ENCODE measurements around the gene GARNL3.

GARNL3 gene

DNA sequence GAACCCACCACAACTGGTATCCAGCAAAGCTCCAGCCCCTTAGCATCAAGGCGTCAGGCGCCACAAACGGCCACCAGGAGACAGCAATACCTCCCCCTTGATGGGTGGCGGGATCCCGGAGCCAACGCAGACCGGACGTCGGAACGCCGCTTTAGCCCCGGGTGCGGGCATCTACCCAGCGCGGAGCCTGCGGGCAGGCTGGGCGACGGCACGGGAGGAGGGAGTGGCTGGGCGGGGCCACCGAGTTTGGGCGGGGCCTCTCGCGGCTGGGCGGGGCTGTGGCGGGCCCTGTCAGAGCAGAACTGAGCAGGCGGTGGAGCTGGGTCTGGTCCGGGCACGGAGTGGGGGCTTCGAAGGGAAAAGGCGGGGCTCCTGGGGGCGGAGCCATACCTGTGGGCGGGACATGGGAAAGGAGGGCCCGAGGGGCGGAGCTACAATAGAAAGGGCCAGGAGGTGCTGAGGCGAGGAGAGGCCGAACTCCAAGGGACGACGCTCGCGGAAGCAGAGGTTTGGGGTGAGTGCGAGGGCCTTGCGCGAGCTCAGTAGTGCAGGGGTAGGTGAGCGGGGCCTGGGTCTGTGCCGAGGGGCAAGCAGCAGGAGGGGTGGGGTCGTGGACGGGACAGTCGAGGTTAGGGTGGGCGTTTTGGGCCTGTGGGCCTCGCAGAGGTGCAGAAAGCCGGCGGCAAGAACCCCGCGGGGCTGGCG, 40.2 kb upstream of the GARNL3 start (continued):
- TF ChIP-seq, protein P1, sequence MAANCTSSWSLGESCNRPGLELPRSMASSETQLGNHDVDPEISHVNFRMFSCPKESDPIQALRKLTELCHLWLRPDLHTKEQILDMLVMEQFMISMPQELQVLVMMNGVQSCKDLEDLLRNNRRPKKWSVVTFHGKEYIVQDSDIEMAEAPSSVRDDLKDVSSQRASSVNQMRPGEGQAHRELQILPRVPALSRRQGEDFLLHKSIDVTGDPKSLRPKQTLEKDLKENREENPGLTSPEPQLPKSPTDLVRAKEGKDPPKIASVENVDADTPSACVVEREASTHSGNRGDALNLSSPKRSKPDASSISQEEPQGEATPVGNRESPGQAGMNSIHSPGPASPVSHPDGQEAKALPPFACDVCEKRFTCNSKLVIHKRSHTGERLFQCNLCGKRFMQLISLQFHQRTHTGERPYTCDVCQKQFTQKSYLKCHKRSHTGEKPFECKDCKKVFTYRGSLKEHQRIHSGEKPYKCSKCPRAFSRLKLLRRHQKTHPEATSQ (tag by site-specific recombination; IDR thresholded peaks at IDR 0.05), result no peak
- TF ChIP-seq ZNF555 (tag by site-specific recombination; conservative IDR thresholded peaks at IDR 0.05) (no peak), ZXDB (tag by site-specific recombination; IDR thresholded peaks at IDR 0.05) (peak; percentile 90)

DNA sequence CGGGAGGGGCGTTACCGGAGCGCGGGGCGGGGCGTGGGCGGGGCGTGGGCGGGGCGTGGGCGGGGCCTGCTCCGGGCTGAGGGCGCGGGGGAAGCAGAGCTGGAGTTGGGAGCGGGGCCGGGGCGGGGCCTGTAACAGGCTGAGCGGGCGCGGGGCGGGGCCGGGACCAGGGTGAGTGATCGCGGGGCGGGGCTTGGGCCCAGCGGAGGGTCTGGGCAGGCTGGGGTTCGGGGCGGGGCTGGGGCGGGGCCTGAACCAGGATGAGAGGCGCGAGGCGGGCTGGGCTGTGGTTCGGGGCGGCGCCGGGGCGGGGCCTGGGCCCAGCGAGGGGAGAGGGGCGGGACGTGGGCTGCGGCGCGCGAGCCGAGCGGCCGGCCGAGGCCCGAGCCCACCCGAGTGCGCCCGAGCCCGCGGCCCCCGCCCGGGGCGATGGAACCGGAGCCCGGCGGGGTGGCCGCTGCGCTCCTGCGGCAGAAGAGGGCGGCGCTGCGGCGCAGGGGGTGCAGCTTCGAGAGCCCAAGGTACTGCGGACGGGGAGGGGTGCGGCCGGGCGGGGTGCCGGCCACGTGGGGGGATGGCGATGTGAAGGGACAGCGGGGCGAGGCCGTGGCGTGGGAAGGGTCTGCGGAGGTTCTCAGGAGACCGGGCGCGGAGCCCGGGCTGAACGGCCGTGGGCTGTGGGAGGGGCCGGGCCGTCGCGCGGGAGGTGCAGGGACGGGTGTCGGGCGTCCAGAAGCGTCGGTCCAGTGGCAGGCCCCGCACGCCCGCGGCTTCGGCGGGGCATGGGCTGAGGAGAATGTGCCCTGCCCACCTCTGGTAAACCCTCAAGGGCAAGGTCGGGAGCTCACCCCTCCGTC, 39.5 kb upstream of the GARNL3 start:
- Histone ChIP-seq H3K4me3 (ENCODE audit: low read depth, low read length) (peak overlapping the region; percentile 64), H3K27ac (ENCODE audit: extremely low read depth, low read depth, low read length) (peak overlapping the region; percentile 59; the same call in 1 of the 2 replicates), H3K9me3 (ENCODE audit: control insufficient read depth, insufficient read depth, low read depth, low read length) (no peaks in the 10 kb centered on the region), H3K36me3 (ENCODE audit: control insufficient read depth in 2 of 2, insufficient read depth in 1 of 2, low read length in 2 of 2) (no peaks in the 10 kb centered on the region), H3K4me1 (ENCODE audit: control insufficient read depth, insufficient read depth, low read length) (no peaks in the 10 kb centered on the region)
- ChIA-PET CTCF (interaction anchor here (0.5 to 2.5 kb wide), 10 partner anchors 9 to 218 kb away, joined by 3 to 16 read pairs (median 4); no protein-coding TSS in a partner anchor), POLR2A (interaction anchor here (0.6 to 2.8 kb wide), 27 partner anchors 10 to 898 kb away, joined by 3 to 35 read pairs (median 4); partner anchors contain the start of genes LRSAM1, RPL12, SLC2A8 and TOR2A)
- TF ChIP-seq, protein P2, sequence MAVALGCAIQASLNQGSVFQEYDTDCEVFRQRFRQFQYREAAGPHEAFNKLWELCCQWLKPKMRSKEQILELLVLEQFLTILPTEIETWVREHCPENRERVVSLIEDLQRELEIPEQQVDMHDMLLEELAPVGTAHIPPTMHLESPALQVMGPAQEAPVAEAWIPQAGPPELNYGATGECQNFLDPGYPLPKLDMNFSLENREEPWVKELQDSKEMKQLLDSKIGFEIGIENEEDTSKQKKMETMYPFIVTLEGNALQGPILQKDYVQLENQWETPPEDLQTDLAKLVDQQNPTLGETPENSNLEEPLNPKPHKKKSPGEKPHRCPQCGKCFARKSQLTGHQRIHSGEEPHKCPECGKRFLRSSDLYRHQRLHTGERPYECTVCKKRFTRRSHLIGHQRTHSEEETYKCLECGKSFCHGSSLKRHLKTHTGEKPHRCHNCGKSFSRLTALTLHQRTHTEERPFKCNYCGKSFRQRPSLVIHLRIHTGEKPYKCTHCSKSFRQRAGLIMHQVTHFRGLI (tag by site-specific recombination; IDR thresholded peaks at IDR 0.05), result 0 out of 2 replicates have a peak, but pooled peaks have one; percentile 17
- TF ChIP-seq ZBTB48 (tag by site-specific recombination; IDR thresholded peaks at IDR 0.05), result 0 out of 2 replicates have a peak, but pooled peaks have one; percentile 20
- TF ChIP-seq ZNF324 (tag by site-specific recombination; IDR thresholded peaks at IDR 0.05), result no peak
- TF ChIP-seq ZSCAN30 (tag by site-specific recombination; IDR thresholded peaks at IDR 0.05), result peak; percentile 41; the same call in 1 of the 2 replicates
- TF ChIP-seq ZNF433 (tag by site-specific recombination; IDR thresholded peaks at IDR 0.05; ENCODE audit: low read depth), result no peak
- no peak for TF ChIP-seq TCF7L2 (IDR thresholded peaks at IDR 0.05; ENCODE audit: borderline replicate concordance, low read depth, low read length)
- TF ChIP-seq SALL2 (tag by site-specific recombination; IDR thresholded peaks at IDR 0.05; ENCODE audit: borderline replicate concordance), result no peak
- peak; percentile 69 for TF ChIP-seq GLIS2 (tag by site-specific recombination; IDR thresholded peaks at IDR 0.05)
- TF ChIP-seq SP3 (tag by site-specific recombination; IDR thresholded peaks at IDR 0.05), result 0 out of 2 replicates have a peak, but pooled peaks have one; percentile 24
- TF ChIP-seq ZNF76 (tag by site-specific recombination; IDR thresholded peaks at IDR 0.05; ENCODE audit: borderline replicate concordance, low read depth), result peak; percentile 56; the same call in 1 of the 2 replicates
- TF ChIP-seq ZFHX2 (tag by site-specific recombination; conservative IDR thresholded peaks at IDR 0.05), result peak; percentile 86
- no peak for TF ChIP-seq ZEB2 (tag by site-specific recombination; IDR thresholded peaks at IDR 0.05)
- TF ChIP-seq ZNF394 (tag by site-specific recombination; IDR thresholded peaks at IDR 0.05; ENCODE audit: borderline replicate concordance), result no peak
- no peak for TF ChIP-seq ZNF558 (tag by site-specific recombination; IDR thresholded peaks at IDR 0.05)
- 0 out of 2 replicates have a peak, but pooled peaks have one; percentile 18 for TF ChIP-seq YY1 (tag by site-specific recombination; IDR thresholded peaks at IDR 0.05)
- TF ChIP-seq ZNF654 (tag by site-specific recombination; IDR thresholded peaks at IDR 0.05; ENCODE audit: low read depth), result no peak
- no peak for TF ChIP-seq RBAK (tag by site-specific recombination; IDR thresholded peaks at IDR 0.05)
- TF ChIP-seq, protein P3, sequence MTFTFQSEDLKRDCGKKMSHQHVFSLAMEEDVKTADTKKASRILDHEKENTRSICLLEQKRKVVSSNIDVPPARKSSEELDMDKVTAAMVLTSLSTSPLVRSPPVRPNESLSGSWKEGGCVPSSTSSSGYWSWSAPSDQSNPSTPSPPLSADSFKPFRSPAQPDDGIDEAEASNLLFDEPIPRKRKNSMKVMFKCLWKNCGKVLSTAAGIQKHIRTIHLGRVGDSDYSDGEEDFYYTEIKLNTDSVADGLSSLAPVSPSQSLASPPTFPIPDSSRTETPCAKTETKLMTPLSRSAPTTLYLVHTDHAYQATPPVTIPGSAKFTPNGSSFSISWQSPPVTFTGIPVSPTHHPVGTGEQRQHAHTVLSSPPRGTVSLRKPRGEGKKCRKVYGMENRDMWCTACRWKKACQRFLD (tag by site-specific recombination; IDR thresholded peaks at IDR 0.05), result no peak
- TF ChIP-seq KLF16 (tag by site-specific recombination; IDR thresholded peaks at IDR 0.05), result peak; percentile 68
- peak; percentile 73; the same call in 1 of the 2 replicates for TF ChIP-seq KLF8 (tag by site-specific recombination; IDR thresholded peaks at IDR 0.05)
- TF ChIP-seq ZBTB8A (tag by site-specific recombination; IDR thresholded peaks at IDR 0.05), result peak; percentile 76
- TF ChIP-seq ZNF335 (tag by site-specific recombination; conservative IDR thresholded peaks at IDR 0.05), result no peak; the same call in 1 of the 2 replicates
- TF ChIP-seq, protein P4, sequence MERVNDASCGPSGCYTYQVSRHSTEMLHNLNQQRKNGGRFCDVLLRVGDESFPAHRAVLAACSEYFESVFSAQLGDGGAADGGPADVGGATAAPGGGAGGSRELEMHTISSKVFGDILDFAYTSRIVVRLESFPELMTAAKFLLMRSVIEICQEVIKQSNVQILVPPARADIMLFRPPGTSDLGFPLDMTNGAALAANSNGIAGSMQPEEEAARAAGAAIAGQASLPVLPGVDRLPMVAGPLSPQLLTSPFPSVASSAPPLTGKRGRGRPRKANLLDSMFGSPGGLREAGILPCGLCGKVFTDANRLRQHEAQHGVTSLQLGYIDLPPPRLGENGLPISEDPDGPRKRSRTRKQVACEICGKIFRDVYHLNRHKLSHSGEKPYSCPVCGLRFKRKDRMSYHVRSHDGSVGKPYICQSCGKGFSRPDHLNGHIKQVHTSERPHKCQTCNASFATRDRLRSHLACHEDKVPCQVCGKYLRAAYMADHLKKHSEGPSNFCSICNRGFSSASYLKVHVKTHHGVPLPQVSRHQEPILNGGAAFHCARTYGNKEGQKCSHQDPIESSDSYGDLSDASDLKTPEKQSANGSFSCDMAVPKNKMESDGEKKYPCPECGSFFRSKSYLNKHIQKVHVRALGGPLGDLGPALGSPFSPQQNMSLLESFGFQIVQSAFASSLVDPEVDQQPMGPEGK (tag by site-specific recombination; IDR thresholded peaks at IDR 0.05), result peak; percentile 62; the same call in 1 of the 2 replicates
- no peak for TF ChIP-seq ZNF23 (tag by site-specific recombination; IDR thresholded peaks at IDR 0.05; ENCODE audit: borderline replicate concordance)
- TF ChIP-seq ZFP37 (tag by site-specific recombination; IDR thresholded peaks at IDR 0.05), result no peak
- no peak for TF ChIP-seq ZNF555 (tag by site-specific recombination; conservative IDR thresholded peaks at IDR 0.05)
- no peak for TF ChIP-seq ZNF501 (tag by site-specific recombination; IDR thresholded peaks at IDR 0.05)
